ENCODE results near the gene KBTBD2.
"Not testable (repeated sequence)": the region's sequence is repeated elsewhere in the genome, so short reads cannot be mapped to it uniquely, and the experiment has no call there.

KBTBD2 gene

GRCh38 chr7:32891043-32891799 is at the start of gene KBTBD2:
TSS of gene KBTBD2 (minus strand) at chr7:32891760. CDS start at chr7:32879604, 12,156 bp downstream.
- DNase-seq (ENCODE audit: low spot score): peak; percentile 42

DNA sequence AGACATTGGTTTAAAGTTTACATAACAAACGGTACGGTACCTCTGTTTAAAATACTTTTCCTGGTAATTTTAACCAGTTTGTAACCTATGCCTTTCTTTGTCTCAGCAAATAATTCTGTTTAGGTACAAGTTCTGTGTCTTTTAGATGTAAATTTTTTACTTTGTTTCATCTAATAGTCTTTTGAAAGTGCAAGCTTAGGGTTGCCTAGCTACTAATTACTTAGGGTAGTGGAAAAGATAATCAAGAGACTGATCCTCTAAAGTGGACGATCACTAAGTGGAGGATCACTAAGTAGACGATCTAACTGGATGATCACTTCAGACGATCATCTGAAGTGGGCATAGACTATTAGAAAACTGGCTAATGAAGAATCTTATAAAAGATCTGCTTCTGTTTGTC is 49.6 kb upstream of the KBTBD2 start:
- DNase-seq (ENCODE audit: low spot score): no peak

GRCh38 chr7:32937344-32938174 is 46.0 kb upstream of the KBTBD2 start:
- DNase-seq (ENCODE audit: low spot score): no peak

- DNase-seq (ENCODE audit: low spot score): no peak
These were observed 45.1 kb upstream of the KBTBD2 start for GRCh38 chr7:32936689-32937088.

GRCh38 chr7:32935558-32935957 is 44.0 kb upstream of the KBTBD2 start:
- no peak for DNase-seq (ENCODE audit: low spot score)

DNA sequence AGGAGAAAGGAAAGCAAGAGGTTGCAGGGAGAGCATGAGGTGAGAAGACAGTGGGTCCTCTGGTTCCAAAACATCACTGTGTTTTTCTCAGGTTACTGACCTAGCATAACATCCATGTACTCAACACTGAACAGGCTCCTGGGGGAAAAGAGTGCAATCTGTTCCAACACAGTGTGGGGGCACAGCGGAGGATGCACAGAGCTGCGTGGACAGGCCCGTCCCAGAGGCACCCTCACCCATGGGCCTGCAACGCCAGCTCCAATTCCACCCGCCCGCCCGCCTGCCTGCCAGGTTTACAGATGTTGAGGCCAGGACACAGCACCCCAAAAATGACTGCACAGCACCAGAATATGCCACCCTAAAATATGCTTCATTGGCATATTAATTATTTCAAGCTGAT is 38.8 kb upstream of the KBTBD2 start:
- no peak for DNase-seq (ENCODE audit: low spot score)

- DNase-seq (ENCODE audit: low spot score): no peak
These were observed 38.0 kb upstream of the KBTBD2 start for GRCh38 chr7:32929430-32930143.

DNA sequence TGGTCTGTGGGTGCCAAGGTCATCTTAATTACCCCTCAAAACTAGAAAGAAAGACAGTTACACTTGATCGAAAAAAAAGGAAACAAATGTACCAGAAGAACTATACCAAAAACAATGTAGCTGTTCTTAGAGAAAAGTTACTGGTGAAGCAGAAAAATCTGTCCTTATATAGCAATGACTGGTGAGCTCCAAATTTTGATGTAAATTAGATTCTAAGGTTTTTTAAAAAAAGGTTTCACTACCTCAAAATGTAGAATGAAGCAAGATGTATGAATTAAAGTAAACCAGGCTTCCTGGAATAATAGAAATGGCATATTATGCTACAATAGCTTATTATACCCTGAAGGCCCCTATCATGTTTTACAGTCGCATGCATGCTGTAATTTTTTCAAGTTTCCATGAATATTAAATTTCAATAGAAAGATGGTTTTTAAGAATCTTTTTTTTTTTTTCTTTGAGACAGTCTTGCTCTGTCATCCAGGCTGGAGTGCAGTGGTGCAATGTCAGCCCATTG is 37.3 kb upstream of the KBTBD2 start:
- DNase-seq (ENCODE audit: low spot score): no peak

DNA sequence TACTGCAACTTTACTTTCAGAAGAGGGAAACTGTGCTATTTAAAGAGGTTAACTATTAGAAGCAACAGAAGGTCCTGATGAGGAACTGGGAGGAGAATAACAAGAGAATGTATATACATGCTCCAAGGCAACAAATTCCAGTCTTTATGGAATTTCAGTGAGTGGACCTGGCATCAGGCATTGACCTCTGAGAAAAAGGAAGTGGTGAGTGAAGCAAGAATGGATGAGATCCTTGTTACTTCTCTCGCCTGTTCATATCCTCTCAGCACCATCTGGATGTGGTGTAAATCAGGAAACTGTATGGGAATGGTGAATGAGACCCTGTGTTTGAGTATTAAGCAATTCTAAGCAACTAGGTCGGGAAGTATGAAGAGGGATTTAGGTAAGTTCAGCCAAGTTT is 30.3 kb upstream of the KBTBD2 start:
- DNase-seq (ENCODE audit: low spot score): no peak

GRCh38 chr7:32916994-32917393 is 25.4 kb upstream of the KBTBD2 start:
- not testable (repeated sequence) for DNase-seq (ENCODE audit: low spot score)

DNA sequence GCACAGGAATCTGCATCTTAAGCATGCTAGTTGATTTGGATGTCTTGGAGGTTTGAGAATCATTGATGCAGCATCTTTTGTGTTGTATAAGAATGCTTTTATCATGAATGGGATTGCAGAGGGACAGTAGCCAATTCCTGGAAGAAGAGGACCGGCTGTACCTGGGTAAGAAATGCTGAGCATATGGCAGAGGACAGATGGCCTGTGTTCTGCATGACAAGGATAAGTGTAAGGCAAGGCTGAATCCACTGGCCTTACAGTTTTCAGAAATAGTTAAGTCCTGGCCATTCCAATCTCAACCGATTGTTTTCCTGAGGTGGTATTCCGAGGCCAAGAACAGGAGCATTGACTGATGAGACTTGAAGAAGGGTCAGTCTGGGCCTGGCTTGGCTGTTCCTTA is 24.4 kb upstream of the KBTBD2 start:
- no peak for DNase-seq (ENCODE audit: low spot score)

DNA sequence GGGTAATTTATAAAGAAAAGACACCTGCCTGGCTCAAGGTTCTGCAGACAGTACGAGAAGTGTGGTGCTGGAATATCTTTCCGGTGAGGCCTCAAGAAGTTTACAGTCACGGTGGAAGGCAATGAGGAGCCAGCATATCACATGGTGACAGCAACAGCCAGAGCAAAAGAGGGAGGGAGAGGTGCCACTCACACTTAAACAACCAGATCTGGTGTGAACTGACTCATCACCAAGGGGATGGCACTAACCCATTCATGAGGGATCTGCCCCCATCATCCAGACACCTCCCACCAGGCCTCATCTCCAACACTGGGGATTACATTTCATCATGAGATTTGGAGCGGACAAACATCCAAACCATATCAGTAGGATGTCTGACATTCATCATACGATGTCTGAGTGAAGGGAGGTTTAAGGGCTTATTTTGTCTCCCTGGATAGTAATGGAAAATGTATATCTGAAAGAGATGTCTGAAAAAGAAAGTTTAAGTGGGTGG is 23.5 kb upstream of the KBTBD2 start:
- no peak for DNase-seq (ENCODE audit: low spot score)

DNA sequence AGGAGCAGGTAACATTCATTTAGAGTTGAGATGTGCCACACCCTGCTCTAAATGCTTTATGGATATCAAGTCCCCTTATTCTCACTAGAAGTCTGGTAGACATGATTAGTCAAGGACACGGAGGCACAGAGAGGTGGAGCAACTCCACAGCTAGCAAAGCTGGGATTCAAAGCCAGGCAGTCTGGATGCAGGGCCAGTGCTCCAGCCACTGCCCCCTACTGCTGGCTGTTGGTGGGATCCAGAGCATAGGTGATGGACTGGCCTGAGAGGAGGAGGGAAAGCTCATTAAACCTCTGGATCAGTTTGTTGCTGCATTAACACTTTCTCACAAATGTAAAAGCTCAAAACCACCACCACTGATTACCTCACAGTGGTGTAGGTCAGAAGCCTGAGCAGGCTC is 22.6 kb upstream of the KBTBD2 start:
- DNase-seq (ENCODE audit: low spot score): no peak

DNA sequence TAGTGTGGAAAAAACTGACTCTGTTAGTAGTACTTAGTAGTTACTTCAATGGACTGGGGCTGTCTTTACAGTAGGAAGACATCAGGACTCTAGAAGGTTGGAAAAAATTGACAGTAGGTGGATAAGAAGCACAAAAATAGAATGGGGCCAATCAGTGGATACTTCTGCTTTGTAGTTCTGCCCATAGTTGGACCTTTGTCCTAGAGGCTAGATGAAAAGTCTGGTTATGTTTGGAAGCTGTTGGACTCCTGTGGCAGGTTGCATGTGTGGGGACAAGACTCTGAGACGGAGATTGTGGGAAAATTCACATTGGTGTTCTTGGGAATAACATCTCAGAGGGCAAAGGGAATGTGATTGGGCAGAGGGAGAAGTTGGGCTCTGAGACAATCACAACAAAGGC is 18.6 kb upstream of the KBTBD2 start:
- DNase-seq (ENCODE audit: low spot score): no peak

DNA sequence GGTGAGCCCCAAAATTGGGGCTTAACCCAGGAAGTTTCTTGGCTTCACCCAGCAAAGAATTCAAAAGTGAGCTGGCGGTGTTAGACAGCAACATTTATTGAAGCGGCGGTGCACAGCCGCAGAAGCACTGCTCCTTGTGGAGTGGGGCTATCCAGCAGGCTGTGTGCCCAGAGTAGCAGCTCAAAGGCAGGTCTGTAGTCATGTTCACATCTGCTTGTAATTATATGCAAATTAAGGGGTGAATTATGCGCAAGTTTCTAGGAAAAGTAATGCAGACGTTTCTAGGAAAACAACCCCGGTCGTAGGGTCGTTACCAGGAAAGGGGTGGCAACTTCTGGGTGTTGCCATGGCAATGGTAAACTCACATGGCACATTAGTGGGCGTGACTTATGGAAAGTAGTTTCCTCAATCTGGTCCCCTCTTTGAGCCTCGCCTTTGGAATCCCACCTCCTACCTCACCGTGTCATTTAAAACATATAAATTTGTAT is 13.7 kb upstream of the KBTBD2 start:
- DNase-seq (ENCODE audit: low spot score): no peak

DNA sequence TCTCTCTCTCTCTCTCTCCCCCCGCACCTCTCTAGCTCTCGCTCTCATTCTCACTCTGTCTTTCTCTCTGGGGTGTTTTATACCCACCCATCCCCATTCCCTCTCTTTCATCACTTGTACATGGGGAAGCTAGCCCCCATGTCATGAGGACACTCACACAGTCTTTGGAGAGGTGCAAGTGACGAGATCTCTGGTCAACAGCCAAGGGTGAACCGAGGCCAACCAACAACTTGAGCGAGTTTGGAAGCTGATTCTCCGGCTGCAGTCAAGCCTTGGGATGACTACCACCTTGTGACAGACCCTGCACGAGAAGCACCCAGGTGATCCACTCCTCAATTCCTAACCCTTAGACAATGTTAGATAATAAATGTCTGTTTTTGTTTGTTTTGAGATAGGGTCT is 10.1 kb upstream of the KBTBD2 start:
- DNase-seq (ENCODE audit: low spot score): no peak

DNA sequence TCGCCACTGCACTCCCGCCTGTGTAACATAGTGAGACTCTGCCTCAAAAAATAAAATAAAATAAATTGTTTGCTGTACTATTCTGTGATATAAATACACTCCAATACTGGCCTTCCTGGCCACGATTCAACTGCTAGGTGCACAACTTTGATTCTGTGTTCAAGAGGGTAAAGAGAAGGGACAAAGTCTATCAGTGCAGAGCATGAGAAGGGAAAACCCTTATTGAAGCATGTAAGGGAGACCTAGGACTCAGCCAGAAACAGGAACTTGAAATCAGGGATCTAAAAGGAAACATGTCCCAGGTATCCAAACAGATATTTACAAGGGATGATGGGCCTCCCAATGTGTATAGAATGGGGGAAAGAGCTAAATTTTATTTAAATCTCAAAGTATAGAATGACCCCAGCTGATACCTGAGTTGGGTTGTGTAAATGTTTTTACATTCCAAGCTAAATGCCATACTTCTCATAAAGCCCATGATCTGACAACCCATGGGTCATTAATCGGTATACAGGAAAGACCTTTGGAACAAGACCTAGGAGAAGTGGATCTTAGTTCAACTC is 9.0 kb upstream of the KBTBD2 start:
- DNase-seq (ENCODE audit: low spot score): no peak

DNA sequence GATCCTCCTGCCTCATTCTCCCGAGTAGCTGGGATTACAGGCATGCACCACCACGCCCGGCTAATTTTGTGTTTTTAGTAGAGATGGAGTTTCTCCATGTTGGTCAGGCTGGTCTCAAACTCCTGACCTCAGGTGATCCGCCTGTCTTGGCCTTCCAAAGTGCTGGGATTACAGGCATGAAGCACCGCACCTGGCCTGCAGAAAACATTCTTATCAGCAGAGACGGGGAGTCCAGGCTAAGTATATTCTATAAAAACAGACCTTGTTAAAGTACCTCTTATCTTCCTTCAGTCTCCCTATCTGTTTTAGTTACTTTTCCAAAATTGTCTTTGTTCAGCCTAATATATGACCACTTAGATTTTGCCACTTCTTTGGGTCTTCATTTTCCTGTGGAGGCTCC is 5.8 kb upstream of the KBTBD2 start:
- not testable (repeated sequence) for DNase-seq (ENCODE audit: low spot score)

DNA sequence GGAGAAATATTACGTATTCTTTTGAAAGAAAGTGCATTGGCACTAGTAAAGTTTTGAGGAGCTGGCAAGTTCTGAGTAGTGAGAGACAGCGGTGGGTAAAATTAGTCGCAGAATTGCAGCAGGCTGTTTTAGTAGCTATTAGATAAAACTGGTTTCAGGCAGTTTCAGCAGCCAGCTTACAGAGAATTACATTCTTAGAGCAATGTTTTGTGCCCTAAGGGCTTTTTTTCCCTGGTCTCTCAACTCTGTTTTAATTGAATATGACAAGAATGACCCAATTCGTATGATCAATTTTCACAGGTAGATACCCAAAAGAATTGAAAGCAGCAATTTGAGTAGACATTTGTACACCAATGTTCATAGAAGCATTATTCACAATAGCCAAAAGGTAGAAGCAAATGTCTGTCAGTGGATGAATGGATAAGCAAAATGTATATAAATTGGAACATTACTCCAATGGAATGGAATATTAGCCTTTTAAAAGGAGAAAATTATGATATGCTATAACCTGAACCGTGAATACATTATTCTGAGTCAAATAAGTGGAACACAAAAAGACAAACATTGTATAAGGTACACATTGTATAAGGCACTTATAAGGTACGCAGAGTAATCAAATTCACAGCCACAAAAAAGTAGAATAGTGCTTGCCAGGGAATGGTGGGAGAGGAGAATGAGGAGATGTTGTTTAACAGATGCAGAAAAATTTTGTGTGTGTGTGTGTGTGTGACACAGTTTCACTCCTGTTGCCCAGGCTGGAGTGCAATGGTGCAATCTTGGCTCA is 5.2 kb upstream of the KBTBD2 start:
- DNase-seq (ENCODE audit: low spot score): no peak

- no peak for DNase-seq (ENCODE audit: low spot score)
These were observed 2.6 kb upstream of the KBTBD2 start for GRCh38 chr7:32894171-32894570.

DNA sequence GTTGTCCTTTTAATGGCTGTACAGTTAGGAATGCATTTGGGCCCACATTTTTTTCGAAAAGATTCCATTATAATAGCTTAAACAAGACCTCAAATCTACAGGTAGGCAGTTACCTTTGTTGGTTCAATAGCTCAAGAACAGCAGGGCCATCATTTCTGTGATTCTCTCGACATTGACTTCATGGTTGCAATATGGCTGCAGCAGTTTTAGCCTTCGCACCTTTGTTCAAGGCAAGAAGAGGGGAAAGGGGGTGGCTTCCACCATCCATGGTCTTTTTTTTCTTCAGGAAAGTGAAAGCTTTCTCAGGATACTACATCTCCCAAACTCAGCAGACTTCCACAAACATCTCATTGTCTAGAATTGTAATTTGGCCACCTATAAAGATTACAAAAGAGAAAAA is 2.2 kb upstream of the KBTBD2 start:
- no peak for DNase-seq (ENCODE audit: low spot score)

Data from COLO829 (cell line).